ENCODE measurements around the gene RFC1.
A peak's percentile ranks its signal among the peaks of the same experiment; 100 is the strongest.
"Not testable (repeated sequence)": the region's sequence is repeated elsewhere in the genome, so short reads cannot be mapped to it uniquely, and the experiment has no call there.

RFC1 gene

GRCh38 chr4:39384563-39384962, 18.4 kb upstream of the RFC1 start:
- Histone ChIP-seq H3K36me3 (ENCODE audit: insufficient read depth, low read length) (no peaks in the 10 kb centered on the region), H3K4me1 (ENCODE audit: control insufficient read depth, insufficient read depth, low read length, unreplicated experiment) (no peaks in the 10 kb centered on the region), H3K27me3 (ENCODE audit: insufficient read depth, low read length) (peaks cover 25% of the 10 kb centered on the region), H3K79me2 (ENCODE audit: control insufficient read depth, insufficient read depth, low read length, unreplicated experiment) (no peaks in the 10 kb centered on the region), H3K4me3 (ENCODE audit: low read depth, low read length) (no peak overlapping the region), H2AFZ (ENCODE audit: low read length, unreplicated experiment) (no peak overlapping the region), H3K27ac (ENCODE audit: low read depth, low read length) (no peak overlapping the region)

- H3K4me3 ChIP-seq (ENCODE audit: low read depth, low read length): no peak overlapping the region
These were observed 17.5 kb upstream of the RFC1 start for GRCh38 chr4:39383690-39384089.

GRCh38 chr4:39375478-39375877, 9.3 kb upstream of the RFC1 start:
- H2AFZ ChIP-seq (ENCODE audit: low read length, unreplicated experiment): no peak overlapping the region
- no peaks in the 10 kb centered on the region for H3K79me2 ChIP-seq (ENCODE audit: control insufficient read depth, insufficient read depth, low read length, unreplicated experiment)
- no peaks in the 10 kb centered on the region for H3K36me3 ChIP-seq (ENCODE audit: insufficient read depth, low read length)
- H3K27ac ChIP-seq (ENCODE audit: low read depth, low read length): no peak overlapping the region
- no peak overlapping the region for H3K4me3 ChIP-seq (ENCODE audit: low read depth, low read length)
- H3K4me1 ChIP-seq (ENCODE audit: control insufficient read depth, insufficient read depth, low read length, unreplicated experiment): no peaks in the 10 kb centered on the region
- peaks cover 35% of the 10 kb centered on the region for H3K27me3 ChIP-seq (ENCODE audit: insufficient read depth, low read length)

More at GRCh38 chr4:39383690-39384089, 17.5 kb upstream of the RFC1 start:
- H3K36me3 ChIP-seq (ENCODE audit: insufficient read depth, low read length): no peaks in the 10 kb centered on the region
- H3K27ac ChIP-seq (ENCODE audit: low read depth, low read length): no peak overlapping the region
- H3K27me3 ChIP-seq (ENCODE audit: insufficient read depth, low read length): peaks cover 34% of the 10 kb centered on the region
- H3K79me2 ChIP-seq (ENCODE audit: control insufficient read depth, insufficient read depth, low read length, unreplicated experiment): no peaks in the 10 kb centered on the region
- no peak overlapping the region for H2AFZ ChIP-seq (ENCODE audit: low read length, unreplicated experiment)
- no peaks in the 10 kb centered on the region for H3K4me1 ChIP-seq (ENCODE audit: control insufficient read depth, insufficient read depth, low read length, unreplicated experiment)

- H3K79me2 ChIP-seq (ENCODE audit: control insufficient read depth, insufficient read depth, low read length, unreplicated experiment); H3K4me3 ChIP-seq (ENCODE audit: low read depth, low read length); H2AFZ ChIP-seq (ENCODE audit: low read length, unreplicated experiment); H3K27me3 ChIP-seq (ENCODE audit: insufficient read depth, low read length); H3K4me1 ChIP-seq (ENCODE audit: control insufficient read depth, insufficient read depth, low read length, unreplicated experiment); H3K36me3 ChIP-seq (ENCODE audit: insufficient read depth, low read length); H3K27ac ChIP-seq (ENCODE audit: low read depth, low read length): not testable (repeated sequence)
These were observed 5.0 kb upstream of the RFC1 start for GRCh38 chr4:39371209-39371608.

- Histone ChIP-seq H3K27ac (ENCODE audit: low read depth, low read length) (no peak overlapping the region), H2AFZ (ENCODE audit: low read length, unreplicated experiment) (no peak overlapping the region), H3K36me3 (ENCODE audit: insufficient read depth, low read length) (no peaks in the 10 kb centered on the region), H3K4me3 (ENCODE audit: low read depth, low read length) (no peak overlapping the region), H3K4me1 (ENCODE audit: control insufficient read depth, insufficient read depth, low read length, unreplicated experiment) (peaks cover 7% of the 10 kb centered on the region), H3K27me3 (ENCODE audit: insufficient read depth, low read length) (no peaks in the 10 kb centered on the region), H3K79me2 (ENCODE audit: control insufficient read depth, insufficient read depth, low read length, unreplicated experiment) (peaks cover 18% of the 10 kb centered on the region)
These were observed 3.1 kb upstream of the RFC1 start for GRCh38 chr4:39369301-39369700.

- H3K27me3 ChIP-seq (ENCODE audit: insufficient read depth, low read length): no peaks in the 10 kb centered on the region
- H3K4me3 ChIP-seq (ENCODE audit: low read depth, low read length): peak overlapping the region; percentile 95
- peak overlapping the region; percentile 8 for H2AFZ ChIP-seq (ENCODE audit: low read length, unreplicated experiment)
- peaks cover 6% of the 10 kb centered on the region; the same call in 1 of the 2 replicates for H3K36me3 ChIP-seq (ENCODE audit: insufficient read depth, low read length)
- H3K4me1 ChIP-seq (ENCODE audit: control insufficient read depth, insufficient read depth, low read length, unreplicated experiment): peaks cover 12% of the 10 kb centered on the region
- no peak overlapping the region for H3K27ac ChIP-seq (ENCODE audit: low read depth, low read length)
- peaks cover 39% of the 10 kb centered on the region for H3K79me2 ChIP-seq (ENCODE audit: control insufficient read depth, insufficient read depth, low read length, unreplicated experiment)
These were observed 1.0 kb upstream of the RFC1 start for GRCh38 chr4:39367166-39367565.

- Histone ChIP-seq H3K27me3 (ENCODE audit: insufficient read depth, low read length) (no peaks in the 10 kb centered on the region), H3K79me2 (ENCODE audit: control insufficient read depth, insufficient read depth, low read length, unreplicated experiment) (peaks cover 56% of the 10 kb centered on the region), H3K27ac (ENCODE audit: low read depth, low read length) (peak overlapping the region; percentile 67), H2AFZ (ENCODE audit: low read length, unreplicated experiment) (peak overlapping the region; percentile 93), H3K4me3 (ENCODE audit: low read depth, low read length) (peak overlapping the region; percentile 95), H3K4me1 (ENCODE audit: control insufficient read depth, insufficient read depth, low read length, unreplicated experiment) (peaks cover 12% of the 10 kb centered on the region), H3K36me3 (ENCODE audit: insufficient read depth, low read length) (peaks cover 6% of the 10 kb centered on the region; the same call in 1 of the 2 replicates)
These were observed 802 bp downstream of the RFC1 start for GRCh38 chr4:39365360-39365759.

GRCh38 chr4:39363773-39364393, 2.3 kb downstream of the RFC1 start:
- Histone ChIP-seq H3K4me1 (ENCODE audit: control insufficient read depth, insufficient read depth, low read length, unreplicated experiment) (peaks cover 12% of the 10 kb centered on the region), H3K79me2 (ENCODE audit: control insufficient read depth, insufficient read depth, low read length, unreplicated experiment) (peaks cover 61% of the 10 kb centered on the region), H3K4me3 (ENCODE audit: low read depth, low read length) (no peak overlapping the region), H2AFZ (ENCODE audit: low read length, unreplicated experiment) (no peak overlapping the region), H3K36me3 (ENCODE audit: insufficient read depth, low read length) (peaks cover 6% of the 10 kb centered on the region; the same call in 1 of the 2 replicates), H3K27me3 (ENCODE audit: insufficient read depth, low read length) (no peaks in the 10 kb centered on the region), H3K27ac (ENCODE audit: low read depth, low read length) (no peak overlapping the region)

- H3K79me2 ChIP-seq (ENCODE audit: control insufficient read depth, insufficient read depth, low read length, unreplicated experiment): peaks cover 71% of the 10 kb centered on the region
- peaks cover 6% of the 10 kb centered on the region; the same call in 1 of the 2 replicates for H3K36me3 ChIP-seq (ENCODE audit: insufficient read depth, low read length)
- H3K4me3 ChIP-seq (ENCODE audit: low read depth, low read length): no peak overlapping the region
- H3K27me3 ChIP-seq (ENCODE audit: insufficient read depth, low read length): no peaks in the 10 kb centered on the region
- peaks cover 12% of the 10 kb centered on the region for H3K4me1 ChIP-seq (ENCODE audit: control insufficient read depth, insufficient read depth, low read length, unreplicated experiment)
- no peak overlapping the region for H3K27ac ChIP-seq (ENCODE audit: low read depth, low read length)
- H2AFZ ChIP-seq (ENCODE audit: low read length, unreplicated experiment): no peak overlapping the region
These were observed 3.3 kb downstream of the RFC1 start for GRCh38 chr4:39362827-39363226.

- not testable (repeated sequence) for H2AFZ ChIP-seq (ENCODE audit: low read length, unreplicated experiment); H3K27ac ChIP-seq (ENCODE audit: low read depth, low read length); H3K27me3 ChIP-seq (ENCODE audit: insufficient read depth, low read length); H3K4me1 ChIP-seq (ENCODE audit: control insufficient read depth, insufficient read depth, low read length, unreplicated experiment); H3K4me3 ChIP-seq (ENCODE audit: low read depth, low read length); H3K36me3 ChIP-seq (ENCODE audit: insufficient read depth, low read length)
- peaks cover 82% of the 10 kb centered on the region for H3K79me2 ChIP-seq (ENCODE audit: control insufficient read depth, insufficient read depth, low read length, unreplicated experiment)
These were observed 5.6 kb downstream of the RFC1 start for GRCh38 chr4:39360611-39361010.

- H3K4me3 ChIP-seq (ENCODE audit: low read depth, low read length): 0 out of 2 replicates have a peak overlapping the region, but pooled peaks have one; percentile 7
- H3K4me1 ChIP-seq (ENCODE audit: control insufficient read depth, insufficient read depth, low read length, unreplicated experiment): peaks cover 16% of the 10 kb centered on the region
- peaks cover 81% of the 10 kb centered on the region for H3K79me2 ChIP-seq (ENCODE audit: control insufficient read depth, insufficient read depth, low read length, unreplicated experiment)
- no peak overlapping the region for H2AFZ ChIP-seq (ENCODE audit: low read length, unreplicated experiment)
- H3K27me3 ChIP-seq (ENCODE audit: insufficient read depth, low read length): no peaks in the 10 kb centered on the region
- no peaks in the 10 kb centered on the region for H3K36me3 ChIP-seq (ENCODE audit: insufficient read depth, low read length)
- H3K27ac ChIP-seq (ENCODE audit: low read depth, low read length): peak overlapping the region; percentile 22
These were observed 9.2 kb downstream of the RFC1 start for GRCh38 chr4:39357002-39357401.

All from ACC112 (cell line).